CD4-positive, alpha-beta T cell treated with Interferon gamma for 1 hour (primary cell): ENCODE results near the gene LIN37.
"Not testable (repeated sequence)": the region's sequence is repeated elsewhere in the genome, so short reads cannot be mapped to it uniquely, and the experiment has no call there.

Source experiments
- DNase-seq: peaks from one replicate; pipeline ENCODE4 v3.0.0-alpha.2; 2020

Gene LIN37

GRCh38 chr19:35792312-35792711 lies 43.9 kb downstream of the LIN37 start:
- no peak for DNase-seq

- DNase-seq = no peak
Measured at GRCh38 chr19:35792888-35793287, 44.5 kb downstream of the LIN37 start.

DNA sequence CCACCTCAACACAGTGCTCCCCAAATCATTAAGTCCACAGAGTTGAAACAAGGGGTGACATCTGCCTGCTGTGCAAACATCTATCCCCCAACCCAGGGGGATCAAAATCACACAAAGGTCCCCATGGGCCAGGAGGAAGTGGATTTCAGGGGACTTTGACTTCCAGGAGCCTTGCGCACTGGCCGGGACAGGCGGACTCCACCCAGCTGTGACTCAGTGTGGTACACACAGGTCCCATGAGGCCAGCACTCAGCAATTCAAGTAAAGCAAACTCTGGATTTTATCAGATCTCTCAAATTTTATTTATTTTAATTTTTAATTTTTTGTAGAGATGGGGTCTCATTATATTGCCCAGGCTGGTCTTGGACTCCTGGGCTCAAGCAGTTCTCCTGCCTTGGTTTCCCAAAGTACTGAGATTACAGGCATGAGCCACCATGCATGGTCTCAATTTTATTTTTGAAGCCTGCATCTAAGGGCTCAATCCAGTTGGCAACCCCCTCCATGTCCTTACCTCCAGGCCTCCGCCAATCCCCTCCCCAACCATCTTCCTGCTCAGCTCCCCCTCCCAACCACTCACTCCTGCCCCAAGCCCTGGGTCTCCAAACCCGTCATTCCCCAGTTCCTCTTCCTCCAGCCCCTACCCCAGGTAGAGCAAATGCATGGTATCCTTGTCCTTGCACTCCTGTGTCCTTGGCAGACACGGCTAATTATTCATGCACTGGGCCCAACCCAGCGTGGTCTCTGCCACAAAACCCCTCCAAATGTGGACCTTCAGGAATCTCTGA lies 45.2 kb downstream of the LIN37 start:
- DNase-seq = no peak

DNA sequence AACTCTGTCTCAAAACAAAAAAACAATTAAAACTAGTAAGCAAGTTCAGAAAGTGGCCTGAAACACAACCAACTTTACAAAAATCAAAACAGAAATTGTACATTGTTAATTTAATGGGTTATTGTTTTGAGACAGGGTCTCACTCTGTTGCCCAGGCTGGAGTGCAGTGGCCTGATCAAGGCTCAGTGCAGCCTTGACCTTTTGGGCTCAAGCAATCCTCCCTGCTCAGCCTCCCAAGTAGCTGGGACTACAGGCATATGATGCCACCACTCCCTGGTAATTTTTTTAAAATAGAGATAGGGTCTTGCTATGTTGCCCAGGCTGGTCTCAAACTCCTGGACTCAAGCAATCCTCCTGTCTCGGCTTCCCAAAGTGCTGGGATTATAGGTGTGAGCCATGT lies 47.2 kb downstream of the LIN37 start:
- not testable (repeated sequence) for DNase-seq

DNA sequence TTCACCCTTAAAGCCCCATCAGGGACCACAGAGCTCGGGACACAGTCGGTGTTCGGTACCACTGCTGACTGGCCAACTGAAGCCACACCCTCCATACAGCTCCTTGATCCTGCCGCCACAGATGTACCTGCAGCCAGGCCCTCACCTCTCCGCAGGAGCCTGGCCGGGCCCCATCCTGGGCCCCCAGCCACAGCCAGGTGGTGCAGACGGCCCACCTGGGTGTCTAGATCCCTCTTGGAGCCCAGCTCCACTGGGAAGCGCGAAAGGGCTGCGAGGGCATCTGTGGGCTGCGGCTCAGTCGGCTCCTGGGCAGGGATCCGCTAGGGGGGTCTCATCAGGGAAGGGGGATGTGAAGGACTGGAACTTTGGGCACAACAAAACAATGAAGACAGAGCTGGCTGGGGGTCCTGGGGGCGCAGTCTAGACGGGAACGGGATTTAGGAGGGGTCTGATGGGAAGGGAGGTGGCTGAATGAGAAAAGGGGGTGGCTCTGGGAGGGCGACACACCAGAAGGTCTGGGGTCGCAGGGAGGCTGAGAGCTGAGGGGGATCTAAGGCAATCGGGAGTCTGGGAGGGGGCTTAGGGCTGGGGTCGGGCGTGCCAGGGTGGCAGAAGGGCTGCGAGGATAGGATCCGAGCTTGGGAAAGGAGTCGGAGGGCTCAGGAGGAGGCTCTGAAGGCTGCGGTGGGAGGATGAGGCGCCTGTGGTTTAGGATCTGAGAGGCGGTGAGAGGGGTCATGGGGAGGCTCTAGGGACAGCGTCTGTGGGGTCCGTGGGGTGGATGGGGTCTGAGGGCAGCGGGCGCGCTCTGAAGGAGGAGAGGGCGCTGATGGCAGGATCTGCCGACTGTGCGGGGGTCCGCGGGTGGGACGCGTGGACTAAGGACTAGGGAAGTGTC lies 48.5 kb downstream of the LIN37 start:
- no peak for DNase-seq

DNA sequence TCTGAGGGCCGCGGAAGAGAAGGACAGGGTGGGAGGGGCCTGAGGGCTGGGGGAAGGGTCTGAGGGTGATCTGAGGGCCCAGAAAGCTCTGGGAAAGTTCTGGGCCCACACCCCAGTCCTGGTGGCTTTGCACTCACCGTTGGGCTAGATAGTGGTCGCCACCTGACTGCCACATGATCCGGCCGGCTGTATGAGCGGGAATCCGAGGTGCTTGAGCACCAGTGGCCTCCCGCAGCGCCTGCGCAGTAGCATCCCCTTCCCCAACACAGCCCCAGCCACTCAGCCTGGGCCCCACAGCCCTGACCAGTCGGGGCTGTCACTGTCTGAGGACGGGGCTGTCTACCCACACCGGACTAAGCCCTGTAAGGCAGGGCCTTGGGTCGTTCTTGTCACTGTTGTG lies 49.3 kb downstream of the LIN37 start:
- no peak for DNase-seq

- no peak for DNase-seq
Measured at GRCh38 chr19:35801828-35802227, 53.5 kb downstream of the LIN37 start.
